HG02981 (cell line): ENCODE data around the gene TAOK3.
"Not testable (repeated sequence)": the region's sequence is repeated elsewhere in the genome, so short reads cannot be mapped to it uniquely, and the experiment has no call there.

Experiments
- ATAC-seq: cut with Tn5 transposase; IDR thresholded peaks from one replicate; pipeline ENCODE4 v1.9.1; 2021; ENCODE audit warnings: mild to moderate bottlenecking, moderate library complexity; ENCODE audit not compliant: unreplicated experiment

TAOK3 gene

DNA sequence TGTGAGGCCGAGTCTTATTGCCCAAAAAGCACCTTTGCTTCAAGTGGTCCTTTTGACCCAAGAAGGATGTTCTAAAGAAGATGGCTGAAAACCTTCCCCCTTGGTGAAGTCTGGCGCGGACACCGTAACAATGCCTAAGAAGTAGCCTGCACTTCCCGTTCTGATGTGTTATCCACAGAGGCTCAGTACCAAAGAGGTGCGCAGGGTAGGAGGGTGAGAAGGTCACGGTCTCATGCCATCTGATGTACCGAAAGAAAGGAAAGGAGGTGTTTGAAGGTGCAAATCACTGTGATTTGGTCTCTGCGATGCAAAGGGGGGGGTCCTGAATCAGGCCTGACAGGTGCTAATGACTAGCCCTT lies 226.9 kb downstream of the TAOK3 start:
- no peak for ATAC-seq

DNA sequence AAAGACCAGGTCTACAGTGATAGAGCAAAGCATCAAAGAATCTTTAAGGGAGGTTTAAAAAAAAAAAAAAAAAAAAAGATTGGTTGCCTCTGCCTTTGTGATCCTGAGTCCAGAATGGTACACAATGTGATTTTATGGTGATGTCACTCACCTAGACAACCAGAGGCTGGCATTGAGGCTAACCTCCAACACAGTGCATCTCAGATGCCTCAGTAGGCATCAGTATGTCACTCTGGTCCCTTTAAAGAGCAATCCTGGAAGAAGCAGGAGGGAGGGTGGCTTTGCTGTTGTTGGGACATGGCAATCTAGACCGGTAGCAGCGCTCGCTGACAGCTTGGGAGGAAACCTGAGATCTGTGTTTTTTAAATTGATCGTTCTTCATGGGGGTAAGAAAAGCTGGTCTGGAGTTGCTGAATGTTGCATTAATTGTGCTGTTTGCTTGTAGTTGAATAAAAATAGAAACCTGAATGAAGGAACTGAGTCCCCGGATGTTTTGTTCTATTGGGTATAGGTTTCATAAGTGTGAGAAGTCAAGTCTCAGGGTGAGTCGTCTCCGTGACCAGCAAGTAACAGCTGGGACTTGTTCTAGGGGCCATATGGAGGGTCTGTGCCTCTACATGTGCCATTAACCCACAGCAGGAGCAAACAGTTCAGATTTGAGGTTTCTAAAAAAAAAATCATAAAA lies 227.5 kb downstream of the TAOK3 start:
- no peak for ATAC-seq

DNA sequence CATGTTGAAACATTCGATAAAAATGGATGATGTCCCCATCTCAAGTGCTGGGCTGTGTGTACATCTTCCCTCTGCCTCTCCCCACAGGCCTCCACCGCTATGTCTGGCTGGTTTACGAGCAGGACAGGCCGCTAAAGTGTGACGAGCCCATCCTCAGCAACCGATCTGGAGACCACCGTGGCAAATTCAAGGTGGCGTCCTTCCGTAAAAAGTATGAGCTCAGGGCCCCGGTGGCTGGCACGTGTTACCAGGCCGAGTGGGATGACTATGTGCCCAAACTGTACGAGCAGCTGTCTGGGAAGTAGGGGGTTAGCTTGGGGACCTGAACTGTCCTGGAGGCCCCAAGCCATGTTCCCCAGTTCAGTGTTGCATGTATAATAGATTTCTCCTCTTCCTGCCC lies 228.2 kb downstream of the TAOK3 start:
- no peak for ATAC-seq

DNA sequence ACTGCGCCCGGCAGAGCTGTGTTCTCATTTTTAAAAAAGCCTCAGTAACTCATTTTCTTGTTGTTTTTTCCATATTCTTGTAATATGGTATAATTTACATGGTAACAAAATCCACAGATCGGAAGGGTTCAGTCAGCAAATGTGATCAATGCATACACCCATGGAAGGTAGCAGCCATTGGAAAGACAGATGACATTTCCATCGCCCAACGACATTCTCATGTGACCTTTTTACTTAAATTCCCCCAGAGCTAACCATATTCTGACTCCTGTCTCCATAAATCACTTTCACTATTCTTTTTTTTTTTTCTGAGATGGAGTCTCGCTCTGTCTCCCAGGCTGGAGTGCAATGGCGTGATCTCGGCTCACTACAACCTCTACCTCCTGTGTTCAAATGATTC lies 231.9 kb downstream of the TAOK3 start:
- no peak for ATAC-seq

DNA sequence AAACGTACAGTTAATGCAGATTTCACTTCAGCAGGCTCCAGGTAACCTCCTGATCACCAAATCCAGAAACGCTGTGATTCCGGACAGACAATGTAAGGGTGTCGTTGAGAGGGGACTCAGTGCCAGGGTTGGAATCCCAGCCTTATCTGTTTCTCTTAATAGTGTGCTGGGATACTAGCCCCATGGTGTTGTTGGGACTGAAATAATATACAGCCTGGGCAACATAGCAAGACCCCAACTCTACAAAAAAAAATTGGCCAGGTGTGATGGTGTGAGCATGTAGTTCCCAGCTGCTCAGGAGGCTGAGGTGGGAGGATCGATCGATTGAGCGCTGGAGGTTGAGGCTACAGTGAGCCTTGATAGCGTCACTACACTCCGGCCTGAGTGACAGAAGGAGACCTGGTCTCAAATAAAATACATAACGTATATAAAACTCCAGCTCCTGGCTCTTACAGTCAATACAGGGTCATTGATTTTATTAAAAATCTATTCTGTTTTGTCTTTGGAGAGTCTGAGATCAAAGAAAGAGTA lies 235.5 kb downstream of the TAOK3 start:
- no peak for ATAC-seq

DNA sequence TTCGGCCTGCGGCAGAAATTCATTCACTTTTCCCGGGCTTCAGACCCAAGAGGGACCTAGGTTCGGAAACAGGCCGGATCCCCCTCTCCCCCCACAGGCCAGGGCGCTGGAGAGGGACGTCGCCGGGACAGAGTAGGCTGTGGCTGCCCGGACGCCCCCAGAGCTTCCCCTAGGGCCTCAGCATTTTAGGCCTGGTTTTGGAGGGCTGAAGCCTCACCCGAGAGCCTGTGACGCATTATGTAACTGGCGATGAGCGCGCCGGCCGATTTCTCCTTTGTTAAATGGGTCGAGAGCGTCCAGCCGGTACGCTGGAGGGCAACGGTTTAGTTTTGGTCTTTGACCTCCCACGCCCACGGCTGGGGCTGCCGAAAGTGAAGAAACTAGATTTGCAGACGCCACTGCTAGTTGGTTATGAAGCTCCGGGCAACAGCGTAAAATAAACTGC lies 236.1 kb downstream of the TAOK3 start:
- no peak for ATAC-seq

DNA sequence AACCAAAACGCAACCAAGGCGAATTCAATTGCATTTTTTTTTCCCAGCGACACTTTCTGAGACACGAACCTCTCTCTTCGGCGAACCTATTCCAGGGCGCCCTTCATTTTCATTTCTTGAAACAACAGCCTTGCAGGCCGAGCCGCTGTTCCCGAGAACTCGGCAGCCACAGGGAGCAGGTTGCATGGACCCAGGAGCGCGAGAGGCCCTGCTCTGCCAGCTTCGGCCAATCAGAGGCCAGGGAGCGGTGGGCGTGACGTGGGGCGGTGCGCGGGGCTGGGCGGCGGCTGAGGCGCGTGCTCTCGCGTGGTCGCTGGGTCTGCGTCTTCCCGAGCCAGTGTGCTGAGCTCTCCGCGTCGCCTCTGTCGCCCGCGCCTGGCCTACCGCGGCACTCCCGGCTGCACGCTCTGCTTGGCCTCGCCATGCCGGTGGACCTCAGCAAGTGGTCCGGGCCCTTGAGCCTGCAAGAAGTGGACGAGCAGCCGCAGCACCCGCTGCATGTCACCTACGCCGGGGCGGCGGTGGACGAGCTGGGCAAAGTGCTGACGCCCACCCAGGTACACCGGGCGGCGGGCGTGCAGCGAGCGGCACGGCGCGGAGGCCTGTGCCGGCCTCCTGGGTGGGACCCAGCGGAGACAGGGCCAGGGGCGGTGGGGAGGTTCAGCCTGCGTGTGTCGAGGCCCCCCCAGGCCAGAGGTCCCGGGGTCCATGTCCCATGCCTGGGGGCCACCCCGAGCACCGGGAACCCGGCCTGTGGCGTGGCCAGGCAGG lies 236.7 kb downstream of the TAOK3 start, which contains the start of gene PEBP1:
PEBP1 (plus strand) TSS at position 337 of the 771 bp plus-strand sequence; CDS start at position 423, 86 bp downstream.
- peak; percentile 98 for ATAC-seq

DNA sequence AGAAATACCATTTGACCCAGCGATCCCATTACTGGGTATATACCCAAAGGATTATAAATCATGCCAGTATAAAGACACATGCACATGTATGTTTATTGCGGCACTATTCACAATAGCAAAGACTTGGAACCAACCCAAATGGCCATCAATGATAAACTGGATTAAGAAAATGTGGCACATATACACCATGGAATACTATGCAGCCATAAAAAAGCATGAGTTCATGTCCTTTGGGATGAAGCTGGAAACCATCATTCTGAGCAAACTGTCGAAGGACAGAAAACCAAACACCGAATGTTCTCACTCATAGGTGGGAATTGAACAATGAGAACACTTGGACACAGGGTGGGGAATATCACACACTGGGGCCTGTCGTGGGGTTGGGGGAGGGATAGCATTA lies 243.3 kb downstream of the TAOK3 start:
- not testable (repeated sequence) for ATAC-seq

DNA sequence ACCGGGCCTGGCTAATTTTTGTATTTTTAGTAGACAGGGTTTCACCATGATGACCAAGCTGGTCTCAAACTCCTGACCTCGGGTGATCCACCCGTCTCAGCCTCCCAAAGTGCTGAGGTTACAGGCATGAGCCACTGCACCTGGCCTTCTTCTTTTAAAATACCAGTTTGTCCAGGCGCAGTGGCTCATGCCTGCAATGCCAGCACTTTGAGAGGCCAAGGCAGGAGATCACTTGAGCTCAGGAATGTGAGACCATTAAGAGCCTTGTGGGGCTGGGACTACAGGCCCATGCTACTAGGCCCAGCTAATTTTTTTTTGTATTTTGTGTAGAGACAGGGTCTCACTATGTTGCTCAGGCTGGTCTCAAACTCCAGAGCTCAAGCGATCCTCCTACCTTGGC lies 244.8 kb downstream of the TAOK3 start:
- ATAC-seq = no peak

DNA sequence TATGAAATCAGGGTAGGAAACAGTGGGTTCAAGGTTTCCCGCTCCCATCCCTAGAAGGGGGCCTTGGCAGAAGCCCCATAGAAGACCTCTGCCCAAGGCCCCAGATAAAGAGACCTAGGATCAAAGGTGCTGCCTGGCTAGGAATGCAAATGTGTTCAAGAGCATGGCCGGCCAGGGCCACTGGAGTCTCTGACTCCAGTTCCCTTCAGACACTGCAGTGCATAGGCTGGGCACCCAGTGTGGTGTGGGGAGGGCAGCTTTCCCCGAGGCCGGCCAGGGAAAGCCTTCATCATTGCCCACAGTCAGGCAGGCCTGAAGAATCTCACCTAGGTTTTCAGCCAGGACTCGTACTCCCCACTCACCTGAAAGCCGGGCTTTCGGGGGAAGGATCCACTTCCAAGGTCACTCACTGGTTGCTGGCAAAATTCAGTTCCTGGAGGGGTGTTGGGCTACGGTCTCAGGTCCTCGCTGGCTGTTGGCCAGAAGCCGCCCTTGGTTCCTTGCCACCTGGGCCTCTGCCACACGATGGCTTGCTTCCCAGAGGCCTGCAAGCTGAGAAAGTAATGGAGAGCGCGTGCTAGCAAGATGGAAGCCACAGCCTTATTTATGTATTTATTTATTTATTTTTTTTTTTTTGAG lies 246.5 kb downstream of the TAOK3 start:
- no peak for ATAC-seq

DNA sequence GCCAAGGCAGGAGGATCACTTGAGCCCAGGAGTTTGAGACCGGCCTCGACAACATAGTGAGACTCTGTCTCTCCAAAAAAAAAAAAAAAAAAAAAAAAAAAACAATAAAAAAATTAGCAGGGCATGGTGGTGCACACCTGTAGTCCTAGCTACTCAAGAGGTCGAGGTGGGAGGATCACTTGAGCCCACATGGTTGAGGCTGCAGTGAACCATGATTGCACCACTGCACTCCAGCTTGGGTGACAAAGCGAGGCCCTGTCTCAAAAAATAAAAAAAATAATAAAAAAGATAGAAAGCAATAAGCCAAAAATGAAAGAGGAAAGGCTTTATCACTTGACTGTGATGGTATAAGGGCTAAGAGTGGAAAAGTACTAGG lies 247.0 kb downstream of the TAOK3 start:
- ATAC-seq = no peak

DNA sequence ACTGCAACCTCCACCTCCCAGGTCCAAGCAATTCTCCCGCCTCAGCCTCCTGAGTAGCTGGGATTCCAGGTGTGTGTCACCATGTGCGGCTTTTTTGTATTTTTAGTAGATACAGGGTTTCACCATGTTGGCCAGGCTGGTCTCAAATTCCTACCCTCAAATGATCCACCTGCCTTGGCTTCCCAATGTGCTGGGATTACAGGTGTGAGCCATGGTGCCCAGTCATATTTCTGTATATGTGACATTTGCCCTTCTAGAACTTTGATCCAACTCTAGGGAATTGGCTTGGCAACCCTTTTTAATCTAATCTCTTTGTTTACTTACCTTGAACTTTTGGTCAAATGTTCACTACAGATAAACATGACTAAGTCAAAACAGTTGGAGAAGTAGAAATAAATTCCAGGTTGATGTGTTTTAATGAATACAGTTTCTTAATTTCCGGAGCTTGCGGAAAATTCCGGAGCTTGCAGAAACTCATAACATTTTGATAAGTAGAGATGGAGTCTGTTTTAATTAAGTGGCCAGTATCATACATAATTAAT lies 248.3 kb downstream of the TAOK3 start:
- ATAC-seq = no peak

DNA sequence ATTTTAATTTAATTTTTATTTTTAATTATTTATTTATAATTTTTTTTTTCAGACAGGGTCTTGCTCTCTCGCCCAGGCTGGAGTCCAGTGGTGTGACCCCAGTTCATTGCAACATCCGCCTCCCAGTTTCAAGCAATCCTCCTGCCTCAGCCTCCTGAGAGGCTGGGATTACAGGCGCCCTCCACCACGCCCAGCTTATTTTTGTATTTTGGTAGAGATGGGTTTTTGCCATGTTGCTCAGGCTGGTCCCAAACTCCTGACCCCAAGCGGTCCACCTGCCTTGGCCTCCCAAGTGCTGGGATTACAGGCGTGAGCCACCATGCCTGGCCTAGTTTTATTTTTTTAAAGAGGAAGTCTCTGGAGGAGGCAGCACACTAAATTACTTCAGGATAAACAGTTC lies 250.4 kb downstream of the TAOK3 start:
- no peak for ATAC-seq

DNA sequence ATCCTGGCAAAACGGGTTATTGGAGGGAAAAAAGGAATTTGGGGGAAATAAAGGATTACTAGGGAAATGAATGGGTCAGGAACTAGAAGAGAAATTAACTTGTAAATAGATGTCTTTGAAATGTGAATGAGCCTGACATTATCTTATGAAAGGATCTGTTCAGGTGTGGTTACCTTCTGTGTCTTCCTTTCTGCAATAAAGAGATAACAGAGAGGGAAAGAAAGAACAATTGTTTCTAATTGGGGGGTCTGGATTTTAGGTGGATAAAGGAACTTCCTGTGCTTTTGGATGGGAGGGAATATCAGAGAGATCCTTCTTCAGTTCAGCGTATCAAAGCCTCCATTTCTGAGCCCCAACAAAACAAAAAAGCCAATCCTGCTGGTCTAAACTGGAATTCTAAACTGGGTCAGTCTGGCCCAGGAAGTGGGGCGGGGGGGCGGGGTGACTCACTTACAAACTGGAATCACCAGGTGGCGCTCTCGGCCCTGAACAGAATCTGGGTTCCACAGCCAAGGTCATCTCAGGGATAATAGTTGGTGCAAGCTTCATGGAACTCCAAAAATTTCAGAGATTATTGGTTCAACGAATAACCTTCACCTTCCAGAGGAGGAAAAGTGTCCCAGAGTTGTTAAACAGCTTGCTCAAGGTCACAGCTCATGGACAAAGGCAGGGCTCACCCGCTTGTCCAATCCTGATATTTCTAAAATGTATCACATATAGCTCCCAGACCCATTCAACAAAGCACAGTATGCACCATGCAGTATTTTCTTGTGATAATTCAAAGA lies 251.9 kb downstream of the TAOK3 start:
- ATAC-seq = peak; percentile 74

DNA sequence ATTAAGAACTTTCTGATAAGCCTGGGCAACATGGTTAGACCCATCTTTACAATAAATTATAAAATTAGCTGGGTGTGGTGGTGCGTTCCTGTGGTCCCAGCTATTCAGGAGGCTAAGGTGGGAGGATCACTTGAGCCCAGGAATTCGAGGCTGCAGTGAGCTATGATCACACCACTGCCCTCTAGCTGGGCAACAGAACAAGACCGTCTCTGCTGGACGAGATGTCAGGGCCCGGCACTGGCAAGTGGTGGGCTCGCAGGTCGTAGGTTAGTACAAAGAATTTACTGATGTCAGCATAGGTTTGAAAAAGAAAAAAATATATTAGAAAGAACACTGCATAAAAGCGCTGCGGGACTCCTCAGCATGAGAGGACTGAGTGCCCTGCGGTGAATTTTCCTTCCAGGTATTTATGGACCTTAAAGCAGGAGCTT lies 253.2 kb downstream of the TAOK3 start:
- no peak for ATAC-seq

DNA sequence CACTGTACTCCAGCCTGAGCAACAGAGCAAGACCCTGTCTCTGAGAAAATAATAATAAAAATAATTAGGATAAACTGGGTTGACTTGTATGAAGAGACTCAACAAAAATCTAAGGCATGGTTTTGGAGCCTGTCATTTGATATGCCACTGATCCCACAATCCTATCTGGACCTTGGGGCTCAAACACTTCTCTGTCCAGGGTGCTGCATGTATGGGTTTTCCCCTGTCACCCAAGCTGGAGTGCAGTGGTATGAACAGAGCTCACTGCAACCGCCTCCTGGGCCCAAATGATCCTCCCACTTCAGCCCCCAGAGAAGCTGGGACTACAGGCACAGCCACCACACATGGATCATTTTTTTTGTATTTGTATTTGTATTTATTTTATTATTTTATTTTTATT lies 263.6 kb downstream of the TAOK3 start:
- ATAC-seq = no peak

DNA sequence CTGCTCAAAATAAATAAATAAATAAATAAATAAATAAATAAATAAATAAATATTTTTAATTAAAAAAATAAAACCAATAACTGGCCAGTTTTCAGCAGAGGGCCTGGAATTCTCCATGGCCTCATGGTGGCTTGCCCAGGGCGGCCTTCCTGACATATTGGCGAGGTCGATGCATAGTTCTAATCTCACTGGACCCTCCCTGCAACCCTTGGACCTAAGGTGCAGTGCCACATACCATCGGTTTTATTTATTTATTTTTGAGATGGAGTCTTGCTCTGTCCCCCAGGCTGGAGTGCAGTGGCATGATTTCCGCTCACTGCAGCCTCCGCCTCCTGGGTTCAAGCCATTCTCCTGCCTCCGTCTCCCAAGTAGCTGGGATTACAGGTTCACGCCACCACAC lies 265.0 kb downstream of the TAOK3 start:
- ATAC-seq = no peak

DNA sequence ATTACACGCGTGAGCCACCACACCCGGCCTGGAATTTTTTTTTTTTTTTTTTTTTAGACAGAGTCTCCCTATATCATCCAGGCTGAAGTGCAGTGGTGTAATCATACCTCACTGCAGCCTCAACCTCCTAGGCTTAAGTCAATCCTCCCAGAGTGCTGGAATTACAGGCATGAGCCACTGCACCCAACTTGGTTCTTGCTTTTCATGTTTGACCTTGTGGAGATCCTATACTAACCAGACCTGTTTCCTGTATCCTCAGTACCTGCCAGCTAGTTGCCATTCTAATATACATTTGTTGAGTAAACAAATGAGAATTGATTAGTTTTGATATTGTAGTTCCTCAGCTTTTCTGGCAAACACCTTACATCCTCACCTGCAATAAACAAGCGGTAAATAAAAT lies 265.7 kb downstream of the TAOK3 start:
- ATAC-seq = no peak

DNA sequence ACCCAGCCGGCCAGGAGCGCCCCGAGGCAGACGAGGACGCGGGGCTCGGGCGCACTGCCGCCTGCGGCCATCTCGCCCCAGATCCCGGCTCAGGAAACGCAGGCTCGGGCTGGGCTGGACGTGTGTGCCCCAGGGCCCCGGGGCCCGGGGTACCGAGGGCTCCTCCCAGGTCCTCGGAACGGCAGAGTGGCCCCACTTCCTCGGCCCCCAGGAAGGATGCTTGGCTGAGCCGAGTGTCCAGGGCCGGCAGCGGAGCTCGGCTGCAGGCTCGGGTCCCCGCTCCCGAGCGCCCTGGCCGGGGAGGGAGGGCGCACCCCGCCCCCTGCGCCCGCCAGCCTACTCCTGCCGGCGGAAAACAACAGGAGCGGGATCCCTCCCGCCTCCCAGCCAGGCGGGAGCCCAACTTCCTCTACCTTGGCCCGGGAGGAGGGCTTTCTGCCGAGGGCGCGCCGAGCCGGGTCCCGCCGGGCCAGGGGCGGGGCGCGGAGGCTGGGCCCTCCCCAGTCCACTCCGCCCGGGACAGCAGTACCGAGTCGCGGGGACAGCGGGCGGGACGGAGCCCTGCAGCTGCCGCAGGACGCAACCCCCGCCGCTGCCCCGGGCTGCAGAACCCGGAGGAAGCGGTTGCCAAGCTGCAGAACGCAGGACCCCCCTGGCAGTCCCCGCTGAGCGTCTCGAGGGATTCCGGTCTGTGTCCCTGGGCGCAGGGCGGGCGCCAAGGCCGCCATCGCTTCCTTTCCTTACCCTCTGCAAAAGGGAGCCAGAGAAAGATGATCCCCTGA lies 268.9 kb downstream of the TAOK3 start, which contains the start of gene VSIG10:
VSIG10 (minus strand) TSS at position 411 of the 782 bp plus-strand sequence; CDS start at position 71, 340 bp downstream.
- no peak for ATAC-seq

DNA sequence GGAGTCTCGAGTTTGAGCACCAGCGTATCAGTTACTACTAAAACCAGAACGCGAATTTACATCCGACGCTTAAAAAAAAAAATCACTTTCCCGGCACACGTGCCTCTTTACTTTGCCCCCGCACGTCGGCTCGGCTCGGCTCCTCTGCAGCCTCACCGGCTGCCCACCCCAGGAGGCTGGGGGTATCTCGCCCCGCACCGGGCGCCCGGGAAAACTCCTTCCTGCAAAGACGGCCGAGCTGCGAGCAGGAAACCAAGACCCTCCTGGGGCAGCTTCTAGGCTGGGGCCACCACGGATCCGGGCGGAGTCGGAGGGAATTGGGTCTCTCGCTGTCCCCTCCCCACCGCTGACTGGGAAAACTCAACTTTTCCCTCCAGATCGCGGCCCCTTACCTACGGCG lies 269.5 kb downstream of the TAOK3 start:
- ATAC-seq = no peak
